Stimulated activated effector memory CD8-positive, alpha-beta T cell treated with anti-CD3 and anti-CD28 coated beads, Interleukin-12 subunit alpha, Interleukin-12 subunit beta, amount 100 ng/mL, for 72 hours (primary cell): Measurements from ENCODE around the gene UHMK1.
"Not testable (repeated sequence)": the region's sequence is repeated elsewhere in the genome, so short reads cannot be mapped to it uniquely, and the experiment has no call there.

Experiments used
- ATAC-seq: fragments of 150-1000 bp; cut with Tn5 transposase; 2 replicates; pipeline ENCODE4 v1.10.0; 2021
- DNase-seq, 2 donors: peaks; one replicate each; pipeline ENCODE4 v3.0.0; 2021 to 2022; ENCODE audit warnings: low spot score in 2 of 2
- H3K27ac Mint-ChIP-seq: one replicate; pipeline ENCODE4 v1.8.0; 2022; ENCODE audit warnings: mild to moderate bottlenecking, mixed read lengths
- H3K36me3 Mint-ChIP-seq: one replicate; pipeline ENCODE4 v1.8.0; 2022; ENCODE audit warnings: mild to moderate bottlenecking, mixed read lengths
- H3K4me1 Mint-ChIP-seq: one replicate; pipeline ENCODE4 v1.8.0; 2022; ENCODE audit warnings: mixed read lengths
- H3K4me3 Mint-ChIP-seq: one replicate; pipeline ENCODE4 v1.8.0; 2022; ENCODE audit warnings: mild to moderate bottlenecking, mixed read lengths
- H3K9me3 Mint-ChIP-seq: one replicate; pipeline ENCODE4 v1.8.0; 2022; ENCODE audit warnings: mixed read lengths

The UHMK1 gene

DNA sequence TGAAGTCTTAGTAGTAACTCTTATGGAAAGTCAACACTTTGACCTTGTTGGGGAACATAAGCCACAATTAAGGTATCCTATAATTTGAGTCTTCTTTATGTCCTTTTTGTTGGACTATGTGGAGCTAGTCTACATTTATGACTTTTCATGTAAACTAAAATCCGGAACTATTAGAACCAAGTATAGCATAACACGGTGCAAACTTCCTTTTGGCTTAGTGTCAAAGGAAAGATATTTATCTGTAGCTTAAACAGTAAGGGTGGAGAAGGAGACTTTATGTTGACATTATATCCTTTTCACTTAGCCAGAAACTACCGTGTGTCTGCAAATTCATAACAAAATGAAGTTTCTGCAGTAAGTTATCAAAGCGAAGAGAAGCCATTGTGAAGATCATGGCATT, 71.2 kb downstream of the UHMK1 start:
- Mint-ChIP-seq H3K9me3 (no peaks in the 10 kb centered on the region), H3K36me3 (peaks cover 66% of the 10 kb centered on the region), H3K4me1 (peaks cover 34% of the 10 kb centered on the region), H3K27ac (no peak overlapping the region), H3K4me3 (no peak overlapping the region)
- DNase-seq (no peak), ATAC-seq (no peak)

DNA sequence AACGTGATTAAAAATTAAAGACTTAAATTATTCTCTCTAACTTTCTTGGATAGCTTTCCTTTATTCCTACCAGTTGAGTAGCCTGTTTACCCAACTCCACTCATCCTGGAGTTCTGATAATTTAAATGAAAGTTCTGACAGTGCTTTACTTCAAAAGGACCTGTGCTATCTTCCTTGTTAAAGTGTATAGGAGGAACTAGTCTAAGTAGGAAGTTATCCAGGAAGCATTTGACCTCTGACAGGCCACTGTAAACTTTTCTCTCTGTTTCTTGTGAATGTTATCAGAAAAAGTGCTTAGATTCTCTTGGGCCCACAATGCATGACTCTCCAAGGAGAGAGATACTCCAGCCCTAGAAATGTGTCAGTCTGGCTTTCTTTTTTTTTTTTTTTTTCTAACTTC, 73.1 kb downstream of the UHMK1 start:
- no peaks in the 10 kb centered on the region for H3K9me3 Mint-ChIP-seq
- H3K27ac Mint-ChIP-seq, result no peak overlapping the region
- DNase-seq, result no peak

DNA sequence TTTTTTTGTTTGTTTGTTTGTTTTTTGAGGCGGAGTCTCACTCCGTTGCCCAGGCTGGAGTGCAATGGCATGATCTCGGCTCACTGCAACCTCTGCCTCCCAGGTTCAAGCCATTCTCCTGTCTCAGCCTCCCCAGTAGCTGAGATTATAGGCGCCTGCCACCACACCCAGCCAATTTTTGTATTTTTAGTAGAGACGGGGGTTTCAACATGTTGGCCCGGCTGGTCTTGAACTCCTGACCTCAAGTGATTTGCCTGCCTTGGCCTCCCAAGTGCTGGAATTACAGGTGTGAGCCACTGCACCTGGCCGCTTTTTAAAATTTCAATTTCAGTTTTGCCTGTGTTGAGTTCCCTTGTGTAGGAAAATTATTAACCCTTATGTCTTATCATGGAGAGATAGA, 73.5 kb downstream of the UHMK1 start:
- H3K36me3 Mint-ChIP-seq, result peaks cover 58% of the 10 kb centered on the region
- H3K4me3 Mint-ChIP-seq, H3K9me3 Mint-ChIP-seq, H3K27ac Mint-ChIP-seq, ATAC-seq, DNase-seq: not testable (repeated sequence)
- H3K4me1 Mint-ChIP-seq, result peaks cover 14% of the 10 kb centered on the region

More for the DNA sequence above, 73.1 kb downstream of the UHMK1 start:
- no peak for ATAC-seq
- peaks cover 62% of the 10 kb centered on the region for H3K36me3 Mint-ChIP-seq
- peaks cover 16% of the 10 kb centered on the region for H3K4me1 Mint-ChIP-seq
- no peak overlapping the region for H3K4me3 Mint-ChIP-seq

DNA sequence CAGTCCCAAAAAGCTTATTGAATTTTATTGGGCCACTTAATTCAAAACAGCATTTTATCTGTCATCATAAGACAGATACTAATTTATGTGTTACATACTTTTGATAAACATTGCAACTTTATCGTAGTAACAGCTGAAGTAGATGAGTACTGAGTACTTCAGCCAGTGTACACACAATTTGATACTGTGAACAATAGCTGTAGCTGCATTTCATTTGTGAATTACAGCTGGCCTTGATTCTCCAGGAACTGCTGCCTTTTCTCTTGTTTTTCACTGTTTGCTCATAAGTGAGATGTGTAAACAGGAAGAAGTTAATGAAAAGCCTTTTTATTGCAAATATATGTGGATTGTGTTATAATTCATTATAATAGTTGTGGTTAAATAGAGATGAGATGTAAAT, 74.1 kb downstream of the UHMK1 start:
- Mint-ChIP-seq H3K36me3 (peaks cover 52% of the 10 kb centered on the region), H3K27ac (no peak overlapping the region)

DNA sequence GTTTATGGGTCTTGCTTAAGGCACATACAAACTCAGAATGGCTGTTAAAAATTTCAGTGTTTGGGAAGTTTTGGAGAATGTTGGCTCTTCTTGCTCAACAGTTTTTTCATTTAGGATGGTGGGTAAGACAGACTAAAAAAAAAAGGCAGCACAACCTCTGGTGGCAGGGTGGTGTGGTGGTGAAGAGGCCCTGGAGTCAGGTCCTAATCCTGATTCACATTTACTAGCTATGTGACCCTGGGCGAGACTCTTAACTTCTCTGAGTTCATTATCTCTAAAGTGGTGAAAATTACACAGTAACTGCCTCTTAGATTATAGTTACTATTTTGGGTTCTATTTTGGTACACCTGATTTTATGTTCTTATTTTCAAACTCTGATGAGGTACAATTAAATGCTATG, 75.5 kb downstream of the UHMK1 start:
- DNase-seq (no peak), ATAC-seq (no peak)
- Mint-ChIP-seq H3K27ac (no peak overlapping the region), H3K4me1 (peaks cover 6% of the 10 kb centered on the region), H3K36me3 (peaks cover 50% of the 10 kb centered on the region), H3K9me3 (no peaks in the 10 kb centered on the region), H3K4me3 (no peak overlapping the region)

More for the DNA sequence above, 74.1 kb downstream of the UHMK1 start:
- H3K4me1 Mint-ChIP-seq, result peaks cover 11% of the 10 kb centered on the region
- H3K9me3 Mint-ChIP-seq, result no peaks in the 10 kb centered on the region
- DNase-seq (no peak), ATAC-seq (no peak)
- H3K4me3 Mint-ChIP-seq, result no peak overlapping the region

DNA sequence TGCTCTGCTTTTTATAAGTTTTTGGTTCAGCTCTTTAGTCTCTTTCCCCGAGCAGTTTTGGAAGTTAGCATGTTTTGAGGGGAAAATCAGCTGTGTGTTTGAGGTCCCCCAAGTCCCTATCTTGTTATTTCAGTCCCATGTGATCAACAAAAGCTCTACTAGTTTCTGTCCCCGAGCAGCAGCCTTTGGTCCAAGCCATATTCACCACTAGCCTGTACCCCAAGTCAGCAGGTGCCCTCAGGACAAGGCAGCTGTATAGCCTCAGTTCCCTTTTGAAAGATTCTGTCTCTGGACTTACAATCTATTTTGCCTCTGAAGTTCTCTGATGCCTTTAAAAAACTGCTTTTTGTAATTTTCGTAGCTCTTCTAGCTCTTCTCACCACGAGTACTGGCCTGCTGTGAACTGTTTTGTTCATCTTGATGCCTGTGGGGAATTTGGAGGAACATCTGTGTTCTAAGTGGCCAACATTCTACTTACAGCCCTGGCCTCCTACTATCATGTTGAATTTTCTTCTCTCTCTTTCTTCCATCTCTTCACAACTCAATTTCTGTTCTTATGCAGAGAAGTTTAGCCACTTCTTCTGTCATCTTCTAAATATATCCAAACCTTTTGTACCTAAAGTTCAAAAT, 80.6 kb downstream of the UHMK1 start:
- Mint-ChIP-seq H3K4me1 (no peaks in the 10 kb centered on the region), H3K27ac (no peak overlapping the region), H3K36me3 (peaks cover 66% of the 10 kb centered on the region), H3K4me3 (no peak overlapping the region), H3K9me3 (no peaks in the 10 kb centered on the region)
- ATAC-seq, result no peak
- DNase-seq, result no peak

DNA sequence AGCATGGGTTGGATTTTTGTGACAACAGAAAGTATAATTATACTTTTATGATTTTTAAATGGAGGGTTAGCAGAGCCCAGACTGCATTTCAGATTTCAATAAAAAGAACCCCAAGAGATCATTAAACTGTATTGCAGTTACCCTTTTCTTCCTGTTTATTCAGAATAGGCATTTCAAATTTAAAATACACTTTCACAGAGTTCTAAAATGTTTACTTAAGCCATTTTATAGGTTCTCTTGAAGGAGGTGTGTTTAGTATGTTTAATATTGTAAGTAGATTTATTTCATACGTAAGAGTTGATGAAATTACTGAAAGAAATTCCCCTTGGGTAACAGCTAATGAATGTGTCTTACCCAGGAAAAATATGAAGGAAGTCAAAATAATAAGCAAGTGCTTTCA, 81.3 kb downstream of the UHMK1 start:
- no peak overlapping the region for H3K4me3 Mint-ChIP-seq
- no peak for ATAC-seq
- no peak for DNase-seq
- peaks cover 69% of the 10 kb centered on the region for H3K36me3 Mint-ChIP-seq
- H3K4me1 Mint-ChIP-seq, result no peaks in the 10 kb centered on the region
- no peaks in the 10 kb centered on the region for H3K9me3 Mint-ChIP-seq
- no peak overlapping the region for H3K27ac Mint-ChIP-seq
